Psoas muscle (tissue), 8 donors: ENCODE measurements around the gene ZPBP2. TPM values are rescaled to one million over a fixed set of nuclear protein-coding genes. Genes with fewer than 3 reads are reported as not detected.
"Not testable (repeated sequence)": the region's sequence is repeated elsewhere in the genome, so short reads cannot be mapped to it uniquely, and the experiment has no call there.

Experiments
- ATAC-seq, 4 donors: fragments of 200-7000 bp; cut with Tn5 transposase; one replicate each; pipeline ENCODE4 v1.9.1; 2020; ENCODE audit warnings: moderate library complexity in 3 of 4, mild to moderate bottlenecking in 2 of 4
- DNase-seq, 2 donors: peaks; one replicate each; pipeline ENCODE4 v3.0.0-alpha.2; 2020
- H3K27ac ChIP-seq: fragments of 200-600 bp; one replicate; pipeline ENCODE4 v1.8.0; 2022
- H3K27me3 ChIP-seq, 3 donors: fragments of 200-600 bp in 1 of 3; one replicate each; pipeline versions ENCODE4 v1.6.1 to v1.8.0; 2013 to 2022; ENCODE audit warnings: low read length in 2 of 3, mild to moderate bottlenecking in 2 of 3, moderate library complexity in 1 of 3; ENCODE audit not compliant: insufficient read depth in 3 of 3
- H3K36me3 ChIP-seq, 2 donors: fragments of 200-600 bp in 1 of 2; one replicate each; pipeline versions ENCODE4 v1.6.1 to v1.8.0; 2013 to 2022; ENCODE audit warnings: low read depth in 1 of 2, mild to moderate bottlenecking in 1 of 2, moderate library complexity in 1 of 2; ENCODE audit not compliant: insufficient read depth in 1 of 2
- H3K4me1 ChIP-seq: fragments of 200-600 bp; one replicate; pipeline ENCODE4 v1.8.0; 2022
- H3K4me3 ChIP-seq: fragments of 200-600 bp; one replicate; pipeline ENCODE4 v1.8.0; 2022; ENCODE audit warnings: mild to moderate bottlenecking
- H3K9me3 ChIP-seq: fragments of 200-600 bp; one replicate; pipeline ENCODE4 v1.8.0; 2022
- WGBS, 3 donors: extraction: QIAGEN DNeasy Blood & Tissue Kit; methylation state at CpG; one replicate each; pipeline versions ENCODE4 v1.1.6 to v1.1.7; 2013; 5-methylcytosine and 5-hydroxymethylcytosine counted together
- intact Hi-C, 2 donors: fragments of 100-400 bp; cut with DNase I; formaldehyde crosslinking; loops; one replicate each; pipeline versions ENCODE4 v1.11.0 to v1.14.2; 2022
- polyA plus RNA-seq, 3 donors: library from polyadenylated mRNA; stranded (reverse); fragments of 200-250 nt; gene quantifications; one replicate each; pipeline ENCODE4 v1.2.3, GENCODE V29; 2013
- total RNA-seq, 4 donors: library from RNA; stranded (reverse); fragmentation: NEBNext Ultra II Directional in 2 of 4; extraction: Animal tissue kit (Norgen Biotek cat#: 25700) in 2 of 4; gene quantifications; one replicate each; pipeline versions ENCODE4 v1.2.1 to v1.2.4, GENCODE V29; 2021 to 2023
- TF ChIP-seq, protein P1 (sequence below): fragments of 200-600 bp; IDR thresholded peaks from one replicate; pipeline ENCODE4 v1.8.0; 2022; ENCODE audit warnings: antibody characterized with exemption
- donor health status: healthy with polysubstance abuse.
- donor health status: DM: no; HTN: no; CAD: no; lungs with moderate emphysema.
- donor health status: Bipolar disorder and iron deficiency.
- donor health status: healthy.
- donor health status: DM: yes; HTN: yes; CAD: no.
- donor health status: DM: no; HTN: no; CAD: no.
- donor health status: DM: no; HTN: no; CAD: no.
- donor health status: DM: yes; HTN: yes; CAD: no.

The ZPBP2 gene
- total and polyA plus RNA-seq, 7 donors = not detected

GRCh38 chr17:39852239-39852638 lies 15.8 kb upstream of the ZPBP2 start:
- ATAC-seq = no peak
- H3K36me3 ChIP-seq = no peaks in the 10 kb centered on the region
- H3K4me3 ChIP-seq = no peak overlapping the region
- no peak for DNase-seq
- no peaks in the 10 kb centered on the region for H3K9me3 ChIP-seq
- H3K27ac ChIP-seq = no peak overlapping the region
- H3K4me1 ChIP-seq = no peaks in the 10 kb centered on the region
- H3K27me3 ChIP-seq = peaks cover 0 to 16% (median 9%) of the 10 kb centered on the region in 3 donors
- 52 to 63% (median 57%) methylated on average over 3 of the region's 3 CpGs for WGBS, 3 donors
- TF ChIP-seq, protein P1, sequence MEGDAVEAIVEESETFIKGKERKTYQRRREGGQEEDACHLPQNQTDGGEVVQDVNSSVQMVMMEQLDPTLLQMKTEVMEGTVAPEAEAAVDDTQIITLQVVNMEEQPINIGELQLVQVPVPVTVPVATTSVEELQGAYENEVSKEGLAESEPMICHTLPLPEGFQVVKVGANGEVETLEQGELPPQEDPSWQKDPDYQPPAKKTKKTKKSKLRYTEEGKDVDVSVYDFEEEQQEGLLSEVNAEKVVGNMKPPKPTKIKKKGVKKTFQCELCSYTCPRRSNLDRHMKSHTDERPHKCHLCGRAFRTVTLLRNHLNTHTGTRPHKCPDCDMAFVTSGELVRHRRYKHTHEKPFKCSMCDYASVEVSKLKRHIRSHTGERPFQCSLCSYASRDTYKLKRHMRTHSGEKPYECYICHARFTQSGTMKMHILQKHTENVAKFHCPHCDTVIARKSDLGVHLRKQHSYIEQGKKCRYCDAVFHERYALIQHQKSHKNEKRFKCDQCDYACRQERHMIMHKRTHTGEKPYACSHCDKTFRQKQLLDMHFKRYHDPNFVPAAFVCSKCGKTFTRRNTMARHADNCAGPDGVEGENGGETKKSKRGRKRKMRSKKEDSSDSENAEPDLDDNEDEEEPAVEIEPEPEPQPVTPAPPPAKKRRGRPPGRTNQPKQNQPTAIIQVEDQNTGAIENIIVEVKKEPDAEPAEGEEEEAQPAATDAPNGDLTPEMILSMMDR = no peak
- intact Hi-C loops = no loop called here

GRCh38 chr17:39854909-39855308 lies 13.1 kb upstream of the ZPBP2 start:
- Histone ChIP-seq H3K27me3 (peaks cover 0 to 12% (median 8%) of the 10 kb centered on the region in 3 donors), H3K9me3 (no peaks in the 10 kb centered on the region), H3K36me3 (no peaks in the 10 kb centered on the region), H3K4me3 (no peak overlapping the region), H3K4me1 (no peaks in the 10 kb centered on the region), H3K27ac (no peak overlapping the region)
- intact Hi-C loops = no loop called here
- TF ChIP-seq, protein P1 = no peak
- 46 to 59% (median 54%) methylated on average over 2 of the region's 2 CpGs for WGBS, 3 donors
- no peak for ATAC-seq
- DNase-seq = no peak

DNA sequence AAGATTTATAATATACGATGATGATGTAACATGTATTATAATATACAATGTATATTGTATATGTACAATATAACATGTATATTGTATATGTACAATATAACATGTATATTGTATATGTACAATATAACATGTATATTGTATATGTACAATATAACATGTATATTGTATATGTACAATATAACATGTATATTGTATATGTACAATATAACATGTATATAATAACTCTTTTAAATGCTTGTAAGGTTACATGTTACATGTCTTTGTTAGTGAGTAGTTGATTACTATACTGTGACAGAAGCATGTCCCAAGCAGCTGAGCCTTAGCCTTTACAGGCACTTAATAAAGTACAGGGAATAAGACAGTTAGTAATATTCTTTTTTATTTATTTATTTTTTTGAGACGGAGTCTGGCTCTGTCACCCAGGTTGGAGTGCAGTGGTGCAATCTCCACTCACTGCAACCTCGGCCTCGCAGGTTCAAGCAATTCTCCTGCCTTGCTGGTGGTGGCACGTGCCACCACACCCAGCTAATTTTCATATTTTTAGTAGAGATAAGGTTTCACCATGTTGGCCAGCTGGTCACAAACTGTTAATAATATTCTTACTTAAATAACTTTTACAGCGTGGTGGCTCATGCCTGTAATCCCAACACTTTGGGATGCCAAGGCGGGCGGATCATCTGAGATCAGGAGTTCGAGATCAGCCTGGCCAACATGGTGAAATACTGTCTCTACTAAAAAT lies 11.9 kb upstream of the ZPBP2 start:
- H3K27me3 ChIP-seq = peaks cover 0 to 17% (median 8%) of the 10 kb centered on the region in 3 donors
- DNase-seq, intact Hi-C loops, H3K36me3 ChIP-seq, ATAC-seq, H3K4me3 ChIP-seq, H3K4me1 ChIP-seq, H3K27ac ChIP-seq, H3K9me3 ChIP-seq: not testable (repeated sequence)
- 67 to 69% (median 67%) methylated on average over 9 of the region's 9 CpGs for WGBS, 3 donors

DNA sequence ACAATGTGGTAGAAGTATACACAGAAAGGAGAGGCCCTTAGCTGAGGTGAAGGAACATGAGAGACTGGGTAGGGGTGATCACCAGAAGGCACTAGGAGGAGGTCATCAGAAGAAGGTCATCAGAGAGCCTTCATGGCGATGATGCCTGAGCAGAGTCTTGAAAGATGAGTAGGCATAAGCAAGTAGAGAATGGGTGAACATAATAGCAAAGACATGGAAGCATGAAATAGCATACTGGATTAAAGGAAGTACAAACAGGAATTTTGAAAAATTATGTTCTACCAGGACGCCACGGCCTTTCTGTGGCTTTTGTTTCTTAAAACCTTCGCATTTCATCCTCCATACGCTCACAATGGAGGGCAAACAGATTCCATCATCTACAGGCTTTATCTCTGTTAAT lies 6.8 kb upstream of the ZPBP2 start:
- DNase-seq (no peak), ATAC-seq (no peak)
- peaks cover 7 to 61% (median 8%) of the 10 kb centered on the region in 3 donors for H3K27me3 ChIP-seq
- no peak overlapping the region for H3K4me3 ChIP-seq
- no peaks in the 10 kb centered on the region for H3K9me3 ChIP-seq
- no peak overlapping the region for H3K27ac ChIP-seq
- no peaks in the 10 kb centered on the region for H3K36me3 ChIP-seq
- WGBS, 3 donors = 85 to 96% (median 90%) methylated on average over 5 of the region's 5 CpGs
- intact Hi-C loops = loop anchor here in 1 of 2 donors (10.0 kb wide), 1 partner anchor 236 kb away; the partner anchor contains the start of gene PPP1R1B
- H3K4me1 ChIP-seq = peaks cover 8% of the 10 kb centered on the region
- TF ChIP-seq, protein P1 = no peak

GRCh38 chr17:39863244-39863917 lies 4.6 kb upstream of the ZPBP2 start:
- H3K4me3 ChIP-seq = peak overlapping the region; percentile 44
- DNase-seq (no peak), ATAC-seq (no peak)
- 54 to 66% (median 65%) methylated on average over 7 of the region's 7 CpGs for WGBS, 3 donors
- no peaks in the 10 kb centered on the region for H3K9me3 ChIP-seq
- peaks cover 8% of the 10 kb centered on the region for H3K4me1 ChIP-seq
- H3K27me3 ChIP-seq = peaks cover 7 to 78% (median 20%) of the 10 kb centered on the region in 3 donors
- intact Hi-C loops = loop anchor here in 1 of 2 donors (10.0 kb wide), 1 partner anchor 239 kb away; the partner anchor contains the start of gene PPP1R1B
- TF ChIP-seq, protein P1 = no peak
- no peaks in the 10 kb centered on the region for H3K36me3 ChIP-seq
- no peak overlapping the region for H3K27ac ChIP-seq
